Heart right ventricle (tissue), 16 donors: ENCODE results near the gene NFIC. TPM values are rescaled to one million over a fixed set of nuclear protein-coding genes. Genes with fewer than 3 reads are reported as not detected.

Source experiments
- ATAC-seq, 8 donors: fragments of 200-7000 bp; cut with Tn5 transposase; one replicate each; pipeline ENCODE4 v1.9.1; 2020; ENCODE audit warnings: mild to moderate bottlenecking in 8 of 8, moderate library complexity in 8 of 8, moderate number of reproducible peaks in 1 of 8
- DNase-seq, 2 donors: peaks; one replicate each; pipeline ENCODE4 v3.0.0-alpha.2; 2020
- H3K27ac ChIP-seq, 10 donors: fragments of 200-600 bp; sonication (generic) in 2 of 10; one replicate each; pipeline versions ENCODE4 v1.5.0 to v1.8.0; 2020 to 2022; ENCODE audit warnings: mild to moderate bottlenecking in 3 of 10
- H3K27me3 ChIP-seq, 7 donors: fragments of 200-600 bp; one replicate each; pipeline ENCODE4 v1.8.0; 2021 to 2022; ENCODE audit warnings: mild to moderate bottlenecking in 2 of 7
- H3K36me3 ChIP-seq, 9 donors: fragments of 200-600 bp; sonication (generic) in 1 of 9; one replicate each; pipeline versions ENCODE4 v1.5.0 to v1.8.0; 2020 to 2022; ENCODE audit warnings: mild to moderate bottlenecking in 2 of 9
- H3K4me1 ChIP-seq, 9 donors: fragments of 200-600 bp; sonication (generic) in 1 of 9; one replicate each; pipeline versions ENCODE4 v1.5.0 to v1.8.0; 2020 to 2022; ENCODE audit warnings: mild to moderate bottlenecking in 4 of 9
- H3K4me3 ChIP-seq, 10 donors: fragments of 200-600 bp; sonication (generic) in 2 of 10; one replicate each; pipeline versions ENCODE4 v1.5.0 to v1.8.0; 2020 to 2022; ENCODE audit warnings: mild to moderate bottlenecking in 7 of 10, moderate library complexity in 2 of 10
- H3K9me3 ChIP-seq, 11 donors: fragments of 200-600 bp in 10 of 11; sonication (generic) in 2 of 11; one replicate each; pipeline versions ENCODE4 v1.5.0 to v1.8.0; 2013 to 2022; ENCODE audit warnings: mild to moderate bottlenecking in 2 of 11, control low read depth in 1 of 11, moderate library complexity in 1 of 11
- CTCF ChIP-seq, 9 donors: fragments of 200-600 bp; sonication (generic) in 2 of 9; IDR thresholded peaks; one replicate each; pipeline versions ENCODE4 v1.5.0 to v1.8.0; 2021 to 2022; ENCODE audit warnings: antibody characterized with exemption in 9 of 9, mild to moderate bottlenecking in 5 of 9, moderate library complexity in 1 of 9
- WGBS, 2 donors: extraction: QIAGEN DNeasy Blood & Tissue Kit; methylation state at CpG; one replicate each; pipeline ENCODE4 v1.1.7; 2013; ENCODE audit warnings: inconsistent platforms in 1 of 2; 5-methylcytosine and 5-hydroxymethylcytosine counted together
- intact Hi-C, 10 donors: fragments of 100-400 bp; cut with DNase I; formaldehyde crosslinking; loops; one replicate each; pipeline versions ENCODE4 v1.11.1 to v1.14.2; 2022
- polyA plus RNA-seq, 2 donors: library from polyadenylated mRNA; stranded (reverse); fragments of 200-250 nt; gene quantifications; one replicate each; pipeline ENCODE4 v1.2.3, GENCODE V29; 2013
- total RNA-seq, 10 donors: library from RNA; stranded (reverse); fragmentation: NEBNext Ultra II Directional in 3 of 10; extraction: Animal tissue kit (Norgen Biotek cat#: 25700) in 3 of 10; gene quantifications; one replicate each; pipeline versions ENCODE4 v1.2.1 to v1.2.4, GENCODE V29; 2021 to 2023
- donor health status: Arrhythmogenic right ventricular cardiomyopathy.
- donor health status: ischemic (EF 13 %, LVEDD 7.1; RV severe dilation, severe dysfunction).
- donor health status: healthy with polysubstance abuse.
- donor health status: DM: no; HTN: yes; CAD: no.
- donor health status: DM: no; HTN: no; CAD: no.
- donor health status: ischemic (EF 25% LVEDD 6.9; RV normal size, moderate dysfunction).
- donor health status: ischemic (EF 25% LVEDD 5.7; RV mildly dilated, moderate dysfunction).
- donor health status: healthy.
- donor health status: DM: yes; HTN: yes; CAD: no.
- donor health status: Ischemic cardiomyopathy.
- donor health status: ischemic (EF 35%, LVEDD 5.7; RV mildly dilated, moderate dysfunction).
- donor health status: nonischemic (EF 11% LVEDD 7.7; RV severe dilation, severe dysfunction).
- donor health status: DM: yes; HTN: yes; CAD: no.
- donor health status: PGD.
- donor health status: ischemic (EF 29% LVEDD 5.4; RV normal size, mild dysfunction).
- donor health status: nonischemic (EF 23%, LVEDD 6.1; RV moderate dilation, normal function).

NFIC gene
- total and polyA plus RNA-seq, 12 donors = 52.3 to 217 (median 157) TPM

GRCh38 chr19:3407556-3408516 is 41.5 kb downstream of the NFIC start:
- peaks cover 24 to 74% (median 60%) of the 10 kb centered on the region in 9 donors for H3K4me1 ChIP-seq
- DNase-seq (peak; percentile 57 to 73), ATAC-seq (peak in 5 of 8 donors; percentile 5 to 12 (median 5))
- H3K27ac ChIP-seq = peak overlapping the region; percentile 86 to 100 (median 98)
- no peaks in the 10 kb centered on the region for H3K27me3 ChIP-seq
- H3K36me3 ChIP-seq = peaks cover 0 to 35% (median 0%) of the 10 kb centered on the region in 9 donors
- TF ChIP-seq CTCF (IDR thresholded peaks at IDR 0.05) = no peak
- peak overlapping the region in 7 of 10 donors; percentile 0 to 37 (median 31) for H3K4me3 ChIP-seq
- no peaks in the 10 kb centered on the region for H3K9me3 ChIP-seq
- 25 to 27% methylated on average over 27 of the region's 27 CpGs for WGBS, 2 donors
- intact Hi-C loops = loop anchor here in 2 of 10 donors (2.0 to 5.0 kb wide), 3 partner anchors 21 to 47 kb away; partner anchors contain the start of gene NFIC (in 1 of the 2)

- TF ChIP-seq CTCF (IDR thresholded peaks at IDR 0.05) = no peak
- no peak for DNase-seq
- H3K4me1 ChIP-seq = peaks cover 24 to 69% (median 51%) of the 10 kb centered on the region in 9 donors
Measured at GRCh38 chr19:3408996-3409345, 42.6 kb downstream of the NFIC start.

GRCh38 chr19:3409346-3410064 is 43.1 kb downstream of the NFIC start:
- H3K27me3 ChIP-seq = no peaks in the 10 kb centered on the region
- H3K4me3 ChIP-seq = peak overlapping the region in 9 of 10 donors; percentile 23 to 46 (median 34)
- peaks cover 0 to 40% (median 0%) of the 10 kb centered on the region in 9 donors for H3K36me3 ChIP-seq
- intact Hi-C loops = loop anchor here in 2 of 10 donors (2.0 to 5.0 kb wide), 3 partner anchors 19 to 49 kb away; partner anchors contain the start of gene NFIC (in 1 of the 2)
- peak; percentile 2 to 78 (median 65) for ATAC-seq
- DNase-seq = peak; percentile 71 to 76
- no peak for TF ChIP-seq CTCF (IDR thresholded peaks at IDR 0.05)
- H3K9me3 ChIP-seq = no peaks in the 10 kb centered on the region
- H3K4me1 ChIP-seq = peaks cover 24 to 66% (median 46%) of the 10 kb centered on the region in 9 donors
- peak overlapping the region; percentile 86 to 100 (median 98) for H3K27ac ChIP-seq
- WGBS, 2 donors = 32% methylated on average over 30 of the region's 30 CpGs

More at GRCh38 chr19:3408996-3409345, 42.6 kb downstream of the NFIC start:
- Histone ChIP-seq H3K27ac (peak overlapping the region; percentile 86 to 100 (median 98)), H3K36me3 (peaks cover 0 to 40% (median 0%) of the 10 kb centered on the region in 9 donors), H3K9me3 (no peaks in the 10 kb centered on the region), H3K4me3 (peak overlapping the region in 9 of 10 donors; percentile 23 to 46 (median 34)), H3K27me3 (no peaks in the 10 kb centered on the region)
- no peak for ATAC-seq
- intact Hi-C loops = loop anchor here in 2 of 10 donors (2.0 to 5.0 kb wide), 3 partner anchors 20 to 48 kb away; partner anchors contain the start of gene NFIC (in 1 of the 2)
- WGBS, 2 donors = 61 to 68% methylated on average over 11 of the region's 11 CpGs

GRCh38 chr19:3411636-3412035 is 45.3 kb downstream of the NFIC start:
- no peak for TF ChIP-seq CTCF (IDR thresholded peaks at IDR 0.05)
- H3K9me3 ChIP-seq = no peaks in the 10 kb centered on the region
- H3K27me3 ChIP-seq = no peaks in the 10 kb centered on the region
- intact Hi-C loops = no loop called here
- H3K4me1 ChIP-seq = peaks cover 17 to 45% (median 30%) of the 10 kb centered on the region in 9 donors
- H3K4me3 ChIP-seq = no peak overlapping the region
- H3K36me3 ChIP-seq = peaks cover 0 to 51% (median 0%) of the 10 kb centered on the region in 9 donors
- peak overlapping the region in 1 of 10 donors; percentile 9 for H3K27ac ChIP-seq
- ATAC-seq = no peak
- WGBS, 2 donors = 84 to 91% methylated on average over 13 of the region's 13 CpGs
- no peak for DNase-seq
